ACHN (cell line): ENCODE results near the gene HSP90AB1.

Experiments used
- DNase-seq: peaks from one replicate; pipeline ENCODE4 v3.0.0-alpha.2; 2015
- in situ Hi-C: cut with HindIII; loops from 2 replicates; pipeline ENCODE4 v1.10.0; 2017; ENCODE audit warnings: low sequenced_read_pairs, low pct_ligation_motif_present, low pct_unique_long_range_greater_than_20kb

HSP90AB1 gene

DNA sequence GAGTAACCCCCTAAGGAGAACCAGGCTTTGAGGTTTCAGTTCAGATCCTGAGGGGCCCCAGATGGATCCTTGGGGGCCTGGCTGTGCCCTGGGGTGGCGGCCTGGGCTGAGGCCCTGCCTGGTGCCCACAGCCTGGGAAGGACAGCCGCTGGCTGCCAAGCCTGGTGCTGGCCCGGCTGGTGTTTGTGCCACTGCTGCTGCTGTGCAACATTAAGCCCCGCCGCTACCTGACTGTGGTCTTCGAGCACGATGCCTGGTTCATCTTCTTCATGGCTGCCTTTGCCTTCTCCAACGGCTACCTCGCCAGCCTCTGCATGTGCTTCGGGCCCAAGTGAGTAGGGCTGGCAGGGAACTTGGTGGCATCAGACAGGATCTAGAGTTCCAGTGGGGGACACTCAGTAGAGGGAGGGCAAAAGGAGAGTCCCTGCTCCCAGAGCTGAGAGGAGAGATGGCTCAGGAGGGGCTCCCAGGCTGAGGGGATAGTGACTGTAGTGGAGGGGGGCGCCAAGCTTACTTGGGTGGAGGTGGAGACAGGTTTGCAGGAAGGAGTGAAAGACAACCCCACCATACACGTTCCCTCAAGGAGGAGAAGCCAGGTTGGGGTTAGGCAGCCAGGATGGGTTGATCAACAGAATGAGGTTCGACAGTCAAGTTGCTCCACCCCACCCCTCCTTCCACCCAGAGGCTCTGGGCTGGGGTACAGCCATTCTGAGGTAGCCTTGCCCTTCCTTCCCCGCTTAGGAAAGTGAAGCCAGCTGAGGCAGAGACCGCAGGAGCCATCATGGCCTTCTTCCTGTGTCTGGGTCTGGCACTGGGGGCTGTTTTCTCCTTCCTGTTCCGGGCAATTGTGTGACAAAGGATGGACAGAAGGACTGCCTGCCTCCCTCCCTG is 14.0 kb upstream of the HSP90AB1 start:
- in situ Hi-C loops, result no loop called here
- no peak for DNase-seq

DNA sequence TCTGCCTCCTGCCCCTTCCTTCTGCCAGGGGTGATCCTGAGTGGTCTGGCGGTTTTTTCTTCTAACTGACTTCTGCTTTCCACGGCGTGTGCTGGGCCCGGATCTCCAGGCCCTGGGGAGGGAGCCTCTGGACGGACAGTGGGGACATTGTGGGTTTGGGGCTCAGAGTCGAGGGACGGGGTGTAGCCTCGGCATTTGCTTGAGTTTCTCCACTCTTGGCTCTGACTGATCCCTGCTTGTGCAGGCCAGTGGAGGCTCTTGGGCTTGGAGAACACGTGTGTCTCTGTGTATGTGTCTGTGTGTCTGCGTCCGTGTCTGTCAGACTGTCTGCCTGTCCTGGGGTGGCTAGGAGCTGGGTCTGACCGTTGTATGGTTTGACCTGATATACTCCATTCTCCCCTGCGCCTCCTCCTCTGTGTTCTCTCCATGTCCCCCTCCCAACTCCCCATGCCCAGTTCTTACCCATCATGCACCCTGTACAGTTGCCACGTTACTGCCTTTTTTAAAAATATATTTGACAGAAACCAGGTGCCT is 13.3 kb upstream of the HSP90AB1 start:
- in situ Hi-C loops, result no loop called here
- no peak for DNase-seq

DNA sequence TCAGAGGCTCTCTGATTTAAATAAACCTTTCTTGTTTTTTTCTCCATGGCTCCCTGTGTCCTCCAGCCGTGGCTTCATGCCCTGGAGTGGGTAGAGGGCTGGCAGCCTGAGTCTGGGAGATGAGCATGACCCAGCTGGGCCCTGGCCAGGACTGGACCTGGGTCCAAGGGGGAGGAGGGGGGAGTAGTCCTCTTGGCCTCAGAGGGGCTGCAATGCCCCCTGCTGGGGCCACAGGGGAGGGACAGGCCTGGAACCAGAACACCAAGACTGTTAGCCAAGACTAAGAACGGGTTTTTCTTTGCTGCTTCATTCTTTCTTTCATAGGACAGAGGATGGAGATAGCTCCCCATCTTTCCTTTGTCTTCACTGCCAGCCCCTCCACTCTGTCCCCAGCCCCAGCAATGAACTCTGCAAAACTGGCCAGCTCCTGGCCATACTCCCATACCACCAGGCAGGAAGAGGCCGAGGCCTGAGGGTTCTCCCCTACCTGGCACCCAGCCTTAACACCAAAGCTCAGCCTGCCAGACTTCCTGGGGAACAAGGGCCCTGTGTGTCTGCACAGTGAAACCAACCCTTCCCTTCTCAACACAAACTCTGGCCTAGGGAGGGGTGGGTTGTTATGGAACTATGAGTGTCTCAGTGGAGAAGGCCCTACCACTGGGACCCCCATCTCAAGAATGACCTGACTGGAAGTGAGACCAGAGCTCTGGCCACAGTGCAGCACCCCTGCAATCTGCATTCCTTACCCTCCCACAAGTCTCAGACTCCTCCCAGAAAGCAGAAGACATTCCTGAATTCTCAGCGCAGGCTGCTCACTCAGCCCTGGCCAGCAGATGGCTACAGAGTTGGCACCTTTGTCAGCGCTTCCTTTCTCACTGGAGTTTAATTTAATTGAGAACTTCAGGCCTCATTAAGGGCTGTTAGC is 12.5 kb upstream of the HSP90AB1 start:
- DNase-seq, result peak; percentile 80
- in situ Hi-C loops, result no loop called here

DNA sequence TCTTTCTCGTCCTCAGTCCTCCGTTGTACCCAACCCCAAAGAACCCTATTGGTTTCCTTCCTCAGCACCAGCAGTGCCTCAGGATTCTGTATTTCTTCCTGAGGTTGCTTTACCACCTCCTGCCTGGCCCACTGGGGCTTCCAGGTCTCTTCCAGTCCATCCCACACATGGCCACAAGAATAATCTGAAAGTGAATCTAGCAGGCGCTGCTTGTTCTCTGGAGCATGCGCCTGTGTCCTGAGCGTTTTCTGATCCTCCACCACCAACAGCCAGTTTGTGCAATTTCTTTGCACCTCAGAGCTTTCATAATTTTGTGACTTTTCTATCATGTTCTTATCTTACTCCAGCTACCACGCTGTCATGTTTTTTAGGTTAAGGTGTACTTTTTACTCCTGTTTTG is 11.6 kb upstream of the HSP90AB1 start:
- DNase-seq, result no peak
- in situ Hi-C loops, result no loop called here

DNA sequence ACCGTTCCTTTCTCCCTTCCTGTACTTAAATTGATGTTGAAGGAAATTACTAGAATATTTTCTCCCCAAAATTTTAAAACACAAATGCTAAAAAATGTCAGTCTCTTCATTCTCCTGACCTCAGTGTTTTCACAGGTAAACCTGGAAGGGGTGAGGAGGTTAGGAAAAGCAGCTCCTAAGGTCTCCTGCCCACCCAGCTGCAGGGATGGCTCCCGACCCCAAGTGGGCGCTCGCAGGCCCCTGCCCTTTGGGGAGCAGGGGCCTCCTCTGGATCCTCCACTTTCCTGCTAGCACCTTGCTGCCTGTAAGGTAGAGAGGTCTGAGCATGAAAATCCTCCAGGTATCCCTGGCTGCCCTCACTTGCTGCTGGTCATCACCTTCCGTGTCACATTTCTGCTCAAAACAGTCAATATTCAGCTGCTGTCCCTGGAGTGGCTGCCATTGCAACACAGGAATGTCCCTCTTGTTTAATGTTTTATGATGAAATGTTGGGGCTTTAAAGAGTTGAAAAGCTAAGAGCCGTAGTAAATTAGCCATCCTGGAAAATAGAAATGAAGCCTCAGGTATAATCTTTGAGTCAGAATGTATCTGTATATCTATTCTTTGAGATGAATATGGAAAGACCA is 10.9 kb upstream of the HSP90AB1 start:
- no peak for DNase-seq
- in situ Hi-C loops, result no loop called here

DNA sequence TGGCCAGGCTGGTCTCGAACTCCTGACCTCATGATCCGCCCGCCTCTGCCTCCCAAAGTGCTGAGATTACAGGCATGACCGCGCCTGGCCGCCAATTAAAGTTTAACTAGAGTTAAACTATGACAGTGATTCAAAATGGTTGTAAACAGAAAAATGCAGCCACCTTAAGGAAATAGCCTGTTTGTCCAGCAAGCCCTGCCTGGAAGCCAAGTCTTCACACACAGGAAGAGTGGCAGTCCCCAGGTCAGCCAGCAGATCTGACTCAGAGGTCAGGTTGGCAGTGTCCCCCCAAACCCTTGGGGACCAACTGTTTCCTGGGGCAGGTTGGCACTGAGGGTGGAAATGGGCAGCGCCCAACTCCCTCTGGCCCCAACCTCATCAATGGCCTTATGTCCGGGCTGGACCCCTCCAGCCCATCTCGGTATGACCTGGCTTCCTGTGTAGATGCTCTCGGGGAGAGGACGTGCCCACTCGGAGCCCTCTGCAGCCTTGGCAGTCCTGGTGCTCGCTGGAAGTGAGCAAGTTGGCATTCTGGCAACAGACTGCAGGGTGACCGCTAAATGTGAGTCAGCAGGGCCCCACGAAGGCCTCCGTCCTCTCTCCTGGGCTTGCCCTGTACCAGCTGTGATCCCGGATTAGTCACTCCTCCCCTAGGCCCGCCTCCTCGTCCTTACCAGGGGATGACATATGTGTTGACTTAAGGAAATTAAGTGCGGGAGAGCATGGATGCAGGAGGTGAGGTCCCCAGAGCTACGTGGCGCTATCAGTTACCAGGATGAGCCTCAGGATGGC is 9.7 kb upstream of the HSP90AB1 start:
- DNase-seq, result peak; percentile 98

DNA sequence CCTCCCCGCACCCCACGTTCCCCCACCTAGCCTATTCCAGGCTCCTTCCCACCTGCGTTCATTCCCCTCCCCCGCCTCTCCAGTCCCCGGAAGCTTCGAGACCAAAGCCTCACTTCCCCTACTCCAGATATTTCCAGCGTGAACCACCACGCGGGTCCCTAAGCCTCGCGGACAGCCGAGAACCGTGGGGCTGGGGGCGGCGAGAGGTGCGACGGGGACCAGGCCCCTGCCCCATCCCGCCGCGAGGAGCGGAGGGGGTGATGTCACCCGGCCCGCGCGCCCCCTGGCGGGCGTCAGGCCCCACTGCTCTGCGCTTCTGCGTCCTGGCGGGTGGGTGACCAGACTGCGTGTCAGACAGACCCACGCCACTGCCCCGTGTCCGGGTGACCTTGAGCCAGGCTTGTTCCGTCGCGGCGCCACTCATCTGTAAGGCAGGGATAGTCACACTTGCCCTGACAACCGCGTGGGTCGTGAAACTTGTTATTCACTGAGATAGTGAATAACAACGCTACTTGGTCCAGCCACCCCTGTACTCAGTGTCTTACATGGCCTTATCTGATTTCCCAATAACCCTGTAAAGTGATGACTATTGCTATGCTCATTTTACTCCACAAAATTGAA is 9.0 kb upstream of the HSP90AB1 start:
- in situ Hi-C loops, result no loop called here
- peak; percentile 71 for DNase-seq

More for the DNA sequence above, 9.7 kb upstream of the HSP90AB1 start:
- in situ Hi-C loops, result no loop called here

DNA sequence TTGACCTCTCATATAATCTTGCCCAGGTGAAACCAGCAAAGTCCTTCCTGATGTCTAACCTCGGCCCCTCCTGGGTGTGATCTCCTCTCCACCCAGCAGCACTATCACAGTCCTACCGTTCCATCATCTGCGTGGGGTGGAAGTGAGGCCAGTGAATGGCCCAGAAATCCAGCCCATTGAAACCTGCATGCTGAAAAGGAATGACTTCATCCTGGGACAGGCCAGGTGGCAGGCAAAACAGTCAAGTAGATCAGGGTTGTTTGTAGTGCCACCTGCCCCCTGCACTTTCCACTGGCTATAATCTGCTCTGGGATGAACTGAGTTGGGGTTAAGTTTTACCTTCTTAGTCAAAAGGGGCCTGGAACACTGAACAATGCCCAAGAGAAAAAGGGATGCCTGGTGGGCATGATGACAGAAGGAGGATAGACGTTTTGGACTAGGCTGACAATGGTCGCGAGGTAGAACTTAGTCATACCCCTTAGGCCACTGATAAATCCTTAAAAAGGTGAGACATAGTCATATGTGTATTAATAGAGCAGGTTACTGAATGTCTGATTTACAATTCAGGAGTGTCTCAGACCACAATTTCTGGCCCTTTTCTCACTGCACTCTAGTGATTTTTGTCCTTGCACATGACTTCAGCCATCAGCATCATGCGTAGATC is 8.1 kb upstream of the HSP90AB1 start:
- in situ Hi-C loops, result no loop called here
- DNase-seq, result no peak

DNA sequence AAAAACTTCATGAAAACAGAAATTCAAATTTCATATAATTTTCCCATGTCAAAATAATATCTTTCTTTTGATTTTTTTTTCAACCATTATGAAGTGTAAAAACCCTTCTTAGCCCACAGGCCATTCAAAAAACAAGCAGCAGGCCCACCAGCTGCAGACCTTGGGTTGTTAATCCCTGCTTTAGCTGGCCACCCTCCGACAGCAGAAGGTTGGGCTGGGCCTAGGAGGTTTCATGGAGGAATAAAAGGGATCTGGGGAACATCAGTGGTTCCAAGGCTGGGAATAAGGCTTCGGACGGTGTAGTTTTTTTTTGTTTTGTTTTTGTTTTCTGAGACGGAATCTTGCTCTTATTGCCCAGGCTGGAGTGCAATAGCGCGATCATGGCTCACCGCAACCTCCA is 3.6 kb upstream of the HSP90AB1 start:
- in situ Hi-C loops, result no loop called here
- DNase-seq, result no peak

DNA sequence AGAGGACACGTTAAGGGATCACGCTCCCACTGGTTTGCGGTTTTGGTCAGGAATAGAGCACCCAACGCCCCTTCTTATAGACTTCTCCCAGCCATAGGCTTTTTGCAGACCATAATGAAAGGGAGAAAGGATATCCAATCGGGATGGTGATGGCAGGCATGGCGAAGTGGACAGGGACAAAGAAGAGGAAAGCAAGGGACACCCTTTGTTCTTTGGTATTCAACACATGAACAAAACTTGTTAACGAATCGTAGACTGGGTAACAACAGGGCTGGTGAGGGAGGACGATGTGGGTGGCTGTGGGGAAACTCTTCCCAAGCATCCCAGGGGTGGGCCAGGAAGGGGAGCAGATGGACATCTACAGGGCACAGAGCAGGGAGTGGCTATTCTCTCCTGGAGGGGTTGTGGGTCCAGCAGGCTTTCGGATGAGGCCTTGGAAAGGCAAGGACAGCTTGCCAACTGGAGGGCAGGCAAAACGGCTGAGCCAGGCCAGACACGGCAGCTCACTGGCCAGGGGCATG is 1.4 kb upstream of the HSP90AB1 start:
- in situ Hi-C loops, result no loop called here
- DNase-seq, result no peak

DNA sequence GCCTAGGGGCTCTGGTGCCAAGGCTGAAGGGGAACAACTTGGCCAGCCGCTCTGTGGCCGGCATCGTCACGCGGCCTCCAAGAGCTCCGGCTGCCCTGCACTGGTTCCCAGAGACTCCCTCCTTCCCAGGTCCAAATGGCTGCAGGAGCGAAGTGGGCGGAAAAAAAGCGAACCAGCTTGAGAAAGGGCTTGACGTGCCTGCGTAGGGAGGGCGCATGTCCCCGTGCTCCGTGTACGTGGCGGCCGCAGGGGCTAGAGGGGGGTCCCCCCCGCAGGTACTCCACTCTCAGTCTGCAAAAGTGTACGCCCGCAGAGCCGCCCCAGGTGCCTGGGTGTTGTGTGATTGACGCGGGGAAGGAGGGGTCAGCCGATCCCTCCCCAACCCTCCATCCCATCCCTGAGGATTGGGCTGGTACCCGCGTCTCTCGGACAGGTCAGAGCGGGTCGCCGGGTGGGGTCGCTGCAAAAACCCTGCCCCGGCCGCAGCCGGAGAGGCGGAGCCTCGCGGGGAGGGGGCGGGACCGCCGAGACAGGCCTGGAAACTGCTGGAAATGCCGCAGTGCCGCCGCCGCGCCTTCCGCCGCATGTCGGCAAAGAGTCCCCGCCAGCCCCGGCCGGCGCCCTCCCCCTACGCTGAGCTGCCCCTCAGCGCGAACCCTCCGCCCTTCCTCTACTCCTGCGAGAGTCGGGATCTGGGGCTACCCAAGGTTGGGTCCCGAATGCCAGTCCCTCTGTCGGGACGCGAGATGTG is 814 bp upstream of the HSP90AB1 start:
- in situ Hi-C loops, result no loop called here
- DNase-seq, result peak; percentile 83

DNA sequence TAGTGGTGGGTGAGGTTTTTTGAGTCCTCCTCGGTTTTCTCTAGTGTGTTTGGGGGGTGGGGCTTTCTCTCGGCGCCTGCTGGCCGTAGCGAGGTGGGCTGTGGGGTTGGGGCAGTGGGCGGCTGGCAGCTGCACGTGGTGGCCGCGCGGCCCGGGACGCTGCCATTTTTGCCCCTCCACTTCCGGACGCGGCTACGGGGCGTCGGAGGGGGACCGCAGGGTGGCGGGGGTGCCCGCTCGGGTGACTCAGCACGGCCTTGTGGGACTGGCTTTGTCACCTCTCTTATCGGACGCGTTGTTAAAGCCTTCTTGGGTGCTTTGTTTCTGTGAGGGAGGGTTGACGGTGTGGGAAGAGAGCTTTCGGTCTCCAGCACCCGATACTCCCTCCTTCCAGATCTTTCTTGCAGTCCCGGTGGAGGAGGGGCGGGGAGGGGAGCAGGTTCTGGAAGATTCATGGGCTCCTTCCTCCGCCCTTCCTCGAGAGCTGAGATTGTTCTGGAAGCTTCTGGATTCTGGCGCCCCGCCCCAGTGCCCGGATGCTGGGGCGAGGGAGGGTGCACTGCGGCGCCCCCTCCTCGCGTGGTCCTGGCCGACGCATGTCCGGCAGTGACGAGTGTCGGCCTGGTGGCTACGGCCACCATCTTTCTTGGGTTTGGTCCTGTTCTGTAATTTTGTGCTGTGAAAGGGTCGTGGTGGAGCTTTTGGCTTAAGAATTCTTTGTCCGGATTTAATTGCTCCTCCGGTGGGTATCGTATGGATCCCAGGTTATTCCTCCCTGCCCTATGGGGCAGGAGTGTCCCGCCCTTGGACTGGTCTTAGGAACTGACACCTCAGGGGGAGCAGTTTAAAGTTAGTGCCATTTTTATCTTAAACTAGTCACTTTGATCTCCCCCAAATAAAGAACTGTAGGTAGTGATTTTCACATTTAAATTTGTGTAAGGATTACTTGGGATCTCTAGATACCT is 719 bp downstream of the HSP90AB1 start:
- in situ Hi-C loops, result no loop called here
- peak; percentile 44 for DNase-seq

DNA sequence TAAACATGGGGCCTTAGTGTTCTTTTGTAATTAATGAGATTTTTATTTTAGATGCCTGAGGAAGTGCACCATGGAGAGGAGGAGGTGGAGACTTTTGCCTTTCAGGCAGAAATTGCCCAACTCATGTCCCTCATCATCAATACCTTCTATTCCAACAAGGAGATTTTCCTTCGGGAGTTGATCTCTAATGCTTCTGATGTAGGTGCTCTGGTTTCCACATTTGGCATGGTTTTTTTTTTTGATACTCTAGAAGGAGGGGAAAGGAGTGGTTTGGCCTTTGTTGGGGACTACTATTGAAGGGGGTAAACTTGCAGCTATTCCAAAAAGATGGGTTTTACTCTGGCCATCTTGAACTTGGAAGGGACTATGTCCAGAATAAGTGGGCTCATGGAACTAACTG is 1.7 kb downstream of the HSP90AB1 start:
- DNase-seq, result no peak
- in situ Hi-C loops, result no loop called here

DNA sequence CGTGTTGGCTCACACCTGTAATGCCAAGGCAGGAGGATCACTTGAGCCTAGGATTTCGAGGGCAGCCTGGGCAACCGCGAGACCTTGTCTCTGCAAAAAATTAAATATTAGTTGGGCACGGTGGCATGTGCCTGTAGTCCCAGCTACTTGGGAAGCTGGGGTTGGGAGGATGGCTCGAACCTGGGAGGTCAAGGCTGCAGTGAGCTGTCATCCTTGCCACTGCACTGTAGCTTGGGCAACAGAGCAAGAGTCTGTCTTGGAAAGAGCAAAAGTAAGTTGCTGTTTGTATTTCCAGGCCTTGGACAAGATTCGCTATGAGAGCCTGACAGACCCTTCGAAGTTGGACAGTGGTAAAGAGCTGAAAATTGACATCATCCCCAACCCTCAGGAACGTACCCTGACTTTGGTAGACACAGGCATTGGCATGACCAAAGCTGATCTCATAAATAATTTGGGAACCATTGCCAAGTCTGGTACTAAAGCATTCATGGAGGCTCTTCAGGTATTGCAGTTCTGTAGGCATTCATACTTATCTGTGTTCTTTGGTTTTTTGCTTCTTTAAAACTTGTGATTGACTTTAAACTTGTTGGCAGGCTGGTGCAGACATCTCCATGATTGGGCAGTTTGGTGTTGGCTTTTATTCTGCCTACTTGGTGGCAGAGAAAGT is 2.3 kb downstream of the HSP90AB1 start:
- no peak for DNase-seq
- in situ Hi-C loops, result no loop called here
